ENCODE data around the gene AIF1L.
A peak's percentile ranks its signal among the peaks of the same experiment; 100 is the strongest.

Gene AIF1L

GRCh38 chr9:131096269-131097125, at the start of gene AIF1L:
TSS of gene AIF1L (plus strand) at chr9:131096531. CDS start at chr9:131096630, 99 bp downstream.
- H3K27ac ChIP-seq, result peak within 1 kb of the TSS; percentile 82

GRCh38 chr9:131046581-131047202, 49.6 kb upstream of the AIF1L start:
- H3K27ac ChIP-seq, result no peak overlapping the region
- TF ChIP-seq CTCF (conservative IDR thresholded peaks at IDR 0.05) (peak; percentile 96), ZFX (IDR thresholded peaks at IDR 0.05) (no peak)

More at GRCh38 chr9:131096269-131097125, at the start of gene AIF1L:
- TF ChIP-seq CTCF (conservative IDR thresholded peaks at IDR 0.05), result no peak
- no peak for TF ChIP-seq ZFX (IDR thresholded peaks at IDR 0.05)

GRCh38 chr9:131048332-131048731, 48.0 kb upstream of the AIF1L start:
- TF ChIP-seq ZFX (IDR thresholded peaks at IDR 0.05) (no peak), CTCF (conservative IDR thresholded peaks at IDR 0.05) (no peak)

GRCh38 chr9:131048820-131049219, 47.5 kb upstream of the AIF1L start:
- H3K27ac ChIP-seq, result no peak overlapping the region

More at GRCh38 chr9:131048332-131048731, 48.0 kb upstream of the AIF1L start:
- no peak overlapping the region for H3K27ac ChIP-seq

GRCh38 chr9:131049829-131050715, 46.3 kb upstream of the AIF1L start:
- no peak overlapping the region for H3K27ac ChIP-seq
- TF ChIP-seq ZFX (IDR thresholded peaks at IDR 0.05) (no peak), CTCF (conservative IDR thresholded peaks at IDR 0.05) (no peak)

More at GRCh38 chr9:131048820-131049219, 47.5 kb upstream of the AIF1L start:
- no peak for TF ChIP-seq CTCF (conservative IDR thresholded peaks at IDR 0.05)
- TF ChIP-seq ZFX (IDR thresholded peaks at IDR 0.05), result no peak

GRCh38 chr9:131050831-131051230, 45.5 kb upstream of the AIF1L start:
- TF ChIP-seq ZFX (IDR thresholded peaks at IDR 0.05), result no peak
- no peak for TF ChIP-seq CTCF (conservative IDR thresholded peaks at IDR 0.05)
- H3K27ac ChIP-seq, result no peak overlapping the region

Measured in C4-2B (cell line).